Iris pigment epithelial cell (primary cell): ENCODE results near the gene KLC1.

Source experiments
- DNase-seq: peaks from one replicate; pipeline ENCODE4 v3.0.0-alpha.2; 2011; ENCODE audit warnings: low read depth

KLC1 gene

GRCh38 chr14:103659631-103660030, 30.6 kb downstream of the KLC1 start:
- DNase-seq: no peak

DNA sequence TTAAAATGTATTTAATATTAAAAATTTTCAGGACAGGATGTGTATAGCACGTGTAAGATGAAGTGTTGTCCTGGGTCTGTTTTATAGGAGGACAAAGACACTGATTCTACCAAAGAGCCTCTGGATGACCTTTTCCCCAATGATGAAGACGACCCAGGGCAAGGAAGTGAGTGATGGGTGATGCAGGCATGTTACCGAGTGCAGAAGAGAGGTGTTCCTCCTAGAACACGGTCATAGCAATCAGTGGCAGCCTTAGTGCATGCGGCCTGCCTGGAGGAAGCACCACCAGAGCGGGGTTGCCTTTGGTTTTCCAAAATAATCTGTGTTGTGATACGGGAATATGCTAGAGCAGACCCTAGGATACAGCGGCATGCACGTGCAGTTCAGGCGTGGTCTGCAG, 33.0 kb downstream of the KLC1 start:
- DNase-seq: no peak

- no peak for DNase-seq
Measured at GRCh38 chr14:103662591-103662990, 33.6 kb downstream of the KLC1 start.

- DNase-seq: no peak
Measured at GRCh38 chr14:103663506-103663905, 34.5 kb downstream of the KLC1 start.

DNA sequence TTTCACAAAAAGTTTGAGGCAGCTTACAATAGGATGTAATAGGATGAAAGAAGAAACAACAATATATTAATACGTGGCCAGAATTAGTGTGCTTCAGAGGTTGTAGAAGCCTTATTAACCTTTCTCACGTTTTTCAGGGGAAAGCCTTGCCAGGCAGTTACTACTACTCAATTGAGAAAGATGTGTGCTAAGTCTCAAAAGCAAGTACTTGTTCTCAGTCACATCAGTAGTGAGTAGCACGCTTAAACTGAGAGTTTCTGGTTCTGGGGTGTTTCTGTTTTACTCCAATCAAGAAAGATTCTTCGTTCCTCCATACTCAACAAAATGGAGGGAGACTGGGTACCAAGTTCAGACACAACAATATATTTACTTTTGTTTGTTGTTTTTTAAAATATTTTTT, 38.7 kb downstream of the KLC1 start:
- no peak for DNase-seq

GRCh38 chr14:103668117-103668516, 39.1 kb downstream of the KLC1 start:
- DNase-seq: no peak

DNA sequence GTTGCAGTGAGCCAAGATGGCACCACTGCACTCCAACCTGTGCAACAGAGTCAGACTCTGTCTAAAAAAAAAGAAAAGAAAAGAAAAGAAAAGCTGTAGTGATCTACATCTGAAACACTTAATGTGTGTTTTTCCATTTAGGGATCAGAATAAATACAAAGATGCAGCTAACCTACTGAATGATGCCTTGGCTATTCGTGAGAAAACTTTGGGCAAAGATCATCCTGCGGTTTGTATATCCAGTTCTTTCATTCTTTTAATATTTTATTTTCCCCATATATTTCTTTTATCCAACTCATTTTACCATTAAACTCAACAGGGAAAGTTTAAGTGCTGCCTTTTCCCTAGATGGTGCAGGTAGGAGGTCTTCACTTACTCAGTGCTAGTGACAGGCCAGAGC, 40.4 kb downstream of the KLC1 start:
- no peak for DNase-seq

GRCh38 chr14:103671911-103672310, 42.9 kb downstream of the KLC1 start:
- DNase-seq: no peak

- no peak for DNase-seq
Measured at GRCh38 chr14:103675957-103676356, 46.9 kb downstream of the KLC1 start.

- no peak for DNase-seq
Measured at GRCh38 chr14:103676881-103677675, 48.1 kb downstream of the KLC1 start.

DNA sequence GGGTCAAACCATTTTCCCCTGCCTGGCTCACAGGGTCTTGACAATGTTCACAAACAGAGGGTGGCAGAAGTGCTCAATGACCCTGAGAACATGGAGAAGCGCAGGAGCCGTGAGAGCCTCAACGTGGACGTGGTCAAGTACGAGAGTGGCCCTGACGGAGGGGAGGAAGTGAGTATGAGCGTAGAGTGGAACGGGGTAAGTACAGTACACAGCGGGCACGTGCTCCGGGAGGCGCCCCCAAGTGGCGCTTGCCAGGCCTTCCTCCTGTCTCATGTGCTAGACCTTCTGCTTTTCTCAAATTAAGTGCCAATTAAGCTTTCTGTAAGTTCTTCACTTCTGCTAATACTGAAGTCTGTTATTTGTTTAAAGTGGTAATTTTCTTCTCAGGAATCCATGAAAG, 50.3 kb downstream of the KLC1 start:
- DNase-seq: peak; percentile 27

DNA sequence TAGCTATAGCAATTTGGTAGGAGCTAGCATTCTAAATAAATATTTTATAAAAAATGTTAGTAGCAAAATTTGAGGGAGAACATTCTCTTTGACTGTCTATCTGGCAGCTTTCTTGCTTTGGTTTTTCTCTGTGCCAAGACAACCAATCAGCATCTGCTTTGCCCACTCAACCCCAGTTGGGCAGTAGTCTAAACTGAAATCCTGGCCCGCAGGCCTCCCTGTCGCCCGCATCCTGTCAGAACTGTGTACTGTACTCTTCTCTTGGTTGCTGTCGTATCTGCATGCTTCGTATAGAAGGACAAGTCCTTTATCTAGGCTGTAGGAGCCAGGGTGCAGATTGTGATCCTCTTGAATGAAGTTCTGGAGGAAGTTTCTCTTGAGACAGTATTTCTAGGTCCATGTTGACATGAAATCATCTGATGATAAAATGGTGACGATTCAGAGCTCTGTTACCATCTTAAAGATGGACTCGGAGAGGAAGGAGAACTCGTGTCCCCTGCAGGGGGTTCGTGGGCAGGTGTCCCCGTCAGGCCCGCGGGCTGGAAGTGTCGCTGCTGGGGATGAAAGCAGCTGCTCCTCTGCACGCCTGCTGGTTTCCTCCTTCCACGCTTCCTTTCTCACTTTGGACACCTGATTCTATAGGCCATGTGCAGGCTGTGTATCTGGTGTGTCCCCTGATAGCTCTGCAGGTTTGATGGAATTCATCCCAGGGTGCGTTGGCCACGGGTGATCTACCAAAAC, 51.6 kb downstream of the KLC1 start:
- no peak for DNase-seq

DNA sequence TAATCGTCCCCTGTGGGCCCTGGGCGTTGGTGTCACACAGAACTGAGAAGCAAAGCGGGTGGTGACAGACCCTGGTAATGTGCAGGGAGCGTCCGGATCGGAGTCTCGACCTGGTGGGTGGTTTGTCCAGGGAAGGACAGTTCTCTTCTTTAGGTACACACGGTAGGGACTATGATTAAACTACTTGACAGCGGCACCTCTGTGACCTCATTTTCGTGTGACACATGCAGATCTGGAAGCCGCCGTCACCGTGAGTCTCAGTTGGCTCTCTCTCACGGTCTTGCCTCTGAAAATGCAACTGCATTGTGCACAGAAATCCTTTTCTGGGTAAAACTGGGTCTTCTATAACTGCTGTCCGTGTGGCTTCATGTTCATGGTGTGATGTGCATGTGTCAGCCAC, 54.1 kb downstream of the KLC1 start:
- no peak for DNase-seq

GRCh38 chr14:103684471-103684870, 55.5 kb downstream of the KLC1 start:
- DNase-seq: no peak

GRCh38 chr14:103684871-103685270, 55.9 kb downstream of the KLC1 start:
- DNase-seq: no peak

GRCh38 chr14:103685276-103686211, 56.5 kb downstream of the KLC1 start:
- no peak for DNase-seq

DNA sequence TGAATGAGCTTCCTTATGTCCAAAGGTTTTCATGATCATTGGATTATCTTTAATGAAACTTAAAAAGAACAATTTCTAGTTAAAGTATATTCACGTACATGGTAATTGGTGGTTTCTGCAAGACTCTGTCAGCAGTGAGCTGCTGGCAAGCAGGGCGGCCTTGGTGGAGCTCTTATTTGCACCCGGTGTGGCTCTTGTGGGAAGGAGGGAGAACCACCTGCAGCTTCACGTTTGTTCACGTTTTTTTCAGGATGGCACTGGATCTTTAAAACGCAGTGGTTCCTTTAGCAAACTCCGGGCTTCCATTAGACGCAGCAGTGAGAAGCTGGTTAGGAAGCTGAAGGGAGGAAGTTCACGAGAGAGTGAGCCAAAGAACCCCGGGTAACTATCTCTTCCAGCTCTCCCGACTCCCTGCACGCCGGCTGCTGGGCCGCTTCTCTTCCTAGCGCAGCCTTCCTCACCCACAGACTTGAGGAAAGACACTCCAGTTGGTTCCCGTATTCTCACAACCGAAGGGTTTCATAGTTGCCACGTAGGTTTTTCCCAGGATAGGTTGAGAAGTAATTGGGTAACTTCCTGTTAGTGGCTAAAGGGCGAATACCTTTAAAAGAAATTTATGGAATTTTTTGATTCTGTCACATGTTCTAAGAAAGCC, 57.9 kb downstream of the KLC1 start:
- DNase-seq: peak; percentile 82

DNA sequence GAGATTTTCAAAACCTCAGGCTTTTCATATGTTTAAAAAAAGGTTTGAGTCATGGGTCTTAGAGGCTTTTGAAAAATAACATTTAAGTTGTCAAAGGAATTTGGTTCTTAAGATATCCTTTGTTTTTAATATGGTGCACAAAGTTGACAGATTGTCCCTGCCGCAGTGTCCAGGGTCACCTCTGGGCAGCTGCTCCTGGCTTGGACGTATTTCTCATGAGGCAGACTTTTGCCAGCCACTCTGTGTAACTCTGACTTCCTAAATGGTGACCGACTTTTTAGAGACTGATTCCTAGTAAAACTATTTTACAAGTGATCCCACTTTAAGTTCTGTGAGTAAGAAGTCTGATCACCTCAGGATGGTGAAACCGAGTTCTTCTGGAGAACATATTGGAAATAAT, 58.7 kb downstream of the KLC1 start:
- no peak for DNase-seq

DNA sequence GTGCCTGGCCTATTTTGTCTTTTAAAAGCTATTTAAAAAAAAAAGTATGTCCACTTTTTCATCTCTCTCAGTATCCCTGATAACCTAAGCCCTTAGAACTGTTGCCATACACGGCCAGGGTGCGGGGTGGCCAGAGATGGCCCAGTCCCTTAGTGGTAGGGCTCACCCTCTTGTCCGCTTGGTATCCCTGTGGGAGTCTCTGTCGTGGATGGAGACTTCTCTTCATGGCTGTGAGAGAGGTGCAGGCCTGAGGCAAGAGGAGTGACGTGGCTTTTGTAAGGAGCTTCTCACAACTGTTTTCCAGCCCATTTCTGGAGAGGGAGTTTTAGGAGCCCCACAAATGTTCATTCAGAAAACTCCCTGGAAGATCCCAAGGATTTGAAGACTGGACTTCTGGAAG, 59.4 kb downstream of the KLC1 start:
- DNase-seq: no peak

DNA sequence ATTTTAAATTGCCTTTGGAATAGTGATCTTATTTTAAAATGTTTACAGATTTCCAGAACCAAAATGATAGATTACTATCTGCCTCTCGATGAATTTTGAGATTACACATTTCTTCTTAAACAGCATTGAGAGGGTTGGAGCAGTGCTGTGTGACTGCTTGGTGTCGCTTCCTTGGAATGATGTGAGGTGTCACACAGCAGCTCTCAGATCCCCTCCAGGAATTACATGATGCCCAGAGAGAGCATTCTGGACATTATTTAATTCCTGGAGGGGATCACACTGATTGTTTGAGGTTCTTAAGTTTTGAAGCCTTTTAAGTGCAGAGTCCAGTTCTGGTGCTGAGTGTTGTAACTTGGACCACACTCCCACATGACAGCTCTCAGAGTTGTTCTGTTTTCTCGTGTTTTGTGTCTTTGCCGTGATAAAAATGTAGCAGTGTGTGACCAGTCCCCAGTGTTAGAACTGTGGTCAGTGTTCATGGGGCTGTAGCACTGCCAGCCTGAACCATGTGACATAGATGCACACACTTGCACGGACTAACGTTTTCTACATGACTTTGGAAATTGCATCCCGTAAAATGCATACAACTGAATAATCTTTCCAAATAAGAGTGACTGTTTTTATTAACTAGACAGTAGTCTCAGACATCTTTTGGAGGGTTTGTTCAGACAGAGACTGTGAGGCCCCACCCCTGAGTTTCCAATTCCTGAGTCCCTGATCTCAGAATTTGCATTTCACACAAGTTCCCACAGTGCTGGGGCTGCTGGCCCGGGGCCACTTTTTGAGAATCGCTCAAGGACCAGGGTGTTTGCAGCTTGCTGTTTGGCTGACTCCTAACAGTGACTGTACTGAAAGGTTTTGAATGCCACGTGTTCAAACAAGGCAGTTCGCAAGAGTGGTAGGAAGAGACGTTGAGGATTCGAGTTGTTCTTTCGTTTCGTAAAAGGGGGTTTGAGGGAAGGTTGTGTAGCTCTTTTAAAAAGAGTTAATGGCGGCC, 60.2 kb downstream of the KLC1 start:
- DNase-seq: peak; percentile 69

- DNase-seq: no peak
Measured at GRCh38 chr14:103690332-103690731, 61.3 kb downstream of the KLC1 start.
